HG03039 (cell line): Measurements from ENCODE around the gene RNASEH2B.

Experiments
- ATAC-seq: cut with Tn5 transposase; IDR thresholded peaks from one replicate; pipeline ENCODE4 v1.9.1; 2021; ENCODE audit warnings: mild to moderate bottlenecking, moderate library complexity; ENCODE audit not compliant: unreplicated experiment

The RNASEH2B gene, protein sequence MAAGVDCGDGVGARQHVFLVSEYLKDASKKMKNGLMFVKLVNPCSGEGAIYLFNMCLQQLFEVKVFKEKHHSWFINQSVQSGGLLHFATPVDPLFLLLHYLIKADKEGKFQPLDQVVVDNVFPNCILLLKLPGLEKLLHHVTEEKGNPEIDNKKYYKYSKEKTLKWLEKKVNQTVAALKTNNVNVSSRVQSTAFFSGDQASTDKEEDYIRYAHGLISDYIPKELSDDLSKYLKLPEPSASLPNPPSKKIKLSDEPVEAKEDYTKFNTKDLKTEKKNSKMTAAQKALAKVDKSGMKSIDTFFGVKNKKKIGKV

DNA sequence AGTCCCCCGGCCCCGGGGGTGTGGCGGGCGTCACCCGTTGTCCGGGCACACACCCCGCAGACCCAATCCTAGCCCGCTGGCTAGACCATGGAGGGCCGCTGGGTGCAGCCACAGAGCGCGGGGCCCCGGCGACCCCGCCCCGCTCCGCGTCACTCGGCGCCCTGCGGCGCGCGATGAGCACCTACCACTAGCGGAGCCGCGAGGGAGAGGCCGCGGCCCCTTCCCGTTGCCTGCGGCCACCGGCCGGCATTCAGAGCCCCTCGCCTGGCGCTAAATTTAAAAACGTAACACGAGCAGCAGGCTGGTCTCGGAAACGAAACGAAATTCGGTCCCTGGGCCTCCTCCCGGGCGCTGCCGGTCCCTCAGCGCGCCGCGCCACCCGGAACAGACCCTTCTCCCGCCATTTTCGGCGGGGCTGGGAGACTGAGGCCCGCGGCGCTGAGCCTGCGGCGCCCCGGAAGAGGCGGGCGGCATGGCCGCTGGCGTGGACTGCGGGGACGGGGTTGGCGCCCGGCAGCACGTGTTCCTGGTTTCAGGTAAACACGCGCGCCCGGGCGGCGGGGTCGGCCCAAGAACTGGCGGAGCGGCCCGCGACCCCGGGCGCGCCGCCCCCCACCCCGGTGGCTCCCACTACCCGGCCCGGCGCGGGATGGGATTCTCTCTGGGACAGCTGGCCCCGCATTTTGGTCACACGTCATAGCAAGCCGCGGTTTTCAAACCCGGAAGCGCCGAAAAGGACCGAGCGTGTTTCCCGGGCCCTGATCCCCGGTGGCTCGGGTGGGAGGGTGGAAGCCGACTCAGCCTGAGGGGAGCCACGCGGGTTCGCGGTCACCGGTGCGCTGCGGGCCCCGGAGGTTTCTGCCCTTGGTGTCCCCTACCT lies at the start of gene RNASEH2B:
RNASEH2B (plus strand) TSS at position 187 of the 880 bp plus-strand sequence; CDS start at position 473, 286 bp downstream.
- peak; percentile 54 for ATAC-seq

DNA sequence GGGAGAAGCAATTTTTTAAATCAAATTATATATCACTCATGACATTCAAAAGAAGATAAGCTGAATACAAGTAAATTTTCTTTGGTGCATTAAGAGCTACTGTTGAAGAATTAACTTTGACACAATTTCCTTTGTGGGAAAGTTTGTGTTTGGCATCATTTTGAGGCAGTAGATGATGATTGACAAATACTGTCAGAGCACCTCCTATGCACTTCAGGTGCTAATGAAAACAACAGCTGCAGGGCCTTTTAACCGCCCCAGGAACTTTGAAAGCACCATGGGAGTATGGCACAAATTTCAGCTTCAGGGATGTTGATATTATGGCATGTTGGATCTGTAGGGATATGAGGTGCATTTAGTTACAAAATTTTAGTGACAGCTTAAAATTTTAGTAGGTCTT lies 45.1 kb upstream of the RNASEH2B start:
- no peak for ATAC-seq

GRCh38 chr13:50866817-50867636 lies 42.6 kb upstream of the RNASEH2B start:
- no peak for ATAC-seq

- no peak for ATAC-seq
Observed at GRCh38 chr13:50867637-50867945, 42.0 kb upstream of the RNASEH2B start.

DNA sequence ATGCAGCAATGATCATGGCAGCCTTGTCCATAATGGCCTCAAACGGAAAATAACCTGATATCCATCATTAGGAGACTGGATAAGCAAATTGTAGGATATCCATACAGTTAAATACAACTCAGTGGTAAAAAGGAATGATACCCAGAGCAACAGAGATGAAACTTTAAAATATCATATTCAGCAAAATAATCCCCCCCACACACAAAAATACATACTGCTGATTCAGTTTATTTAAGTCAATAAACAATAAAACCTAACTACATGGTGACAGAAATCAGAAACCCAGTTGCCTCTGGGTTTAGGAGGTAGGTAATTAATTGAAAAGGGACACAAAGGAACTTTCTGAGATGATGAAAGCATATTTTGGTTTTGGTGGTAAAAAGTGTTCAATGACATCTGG lies 38.2 kb upstream of the RNASEH2B start:
- ATAC-seq: no peak

- no peak for ATAC-seq
Observed at GRCh38 chr13:50873467-50873866, 36.1 kb upstream of the RNASEH2B start.

DNA sequence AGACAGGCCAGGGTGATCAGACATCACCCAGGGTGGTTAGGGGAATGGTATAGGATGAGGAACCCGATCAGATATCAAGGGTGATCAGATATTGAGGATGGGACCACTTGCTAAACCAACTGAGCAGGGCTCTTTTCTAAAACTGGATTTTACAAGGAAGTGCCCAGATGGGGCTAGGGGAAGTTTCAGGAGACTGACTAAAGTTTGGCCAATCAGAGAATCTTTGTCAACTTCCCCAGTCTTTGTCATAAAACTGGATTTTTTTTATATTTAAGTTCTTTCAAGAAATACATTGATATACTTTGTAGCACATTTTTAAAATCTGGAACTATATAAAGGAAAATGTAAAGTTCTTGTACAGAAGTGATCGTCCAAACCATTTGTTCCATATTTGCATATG lies 35.6 kb upstream of the RNASEH2B start:
- no peak for ATAC-seq

DNA sequence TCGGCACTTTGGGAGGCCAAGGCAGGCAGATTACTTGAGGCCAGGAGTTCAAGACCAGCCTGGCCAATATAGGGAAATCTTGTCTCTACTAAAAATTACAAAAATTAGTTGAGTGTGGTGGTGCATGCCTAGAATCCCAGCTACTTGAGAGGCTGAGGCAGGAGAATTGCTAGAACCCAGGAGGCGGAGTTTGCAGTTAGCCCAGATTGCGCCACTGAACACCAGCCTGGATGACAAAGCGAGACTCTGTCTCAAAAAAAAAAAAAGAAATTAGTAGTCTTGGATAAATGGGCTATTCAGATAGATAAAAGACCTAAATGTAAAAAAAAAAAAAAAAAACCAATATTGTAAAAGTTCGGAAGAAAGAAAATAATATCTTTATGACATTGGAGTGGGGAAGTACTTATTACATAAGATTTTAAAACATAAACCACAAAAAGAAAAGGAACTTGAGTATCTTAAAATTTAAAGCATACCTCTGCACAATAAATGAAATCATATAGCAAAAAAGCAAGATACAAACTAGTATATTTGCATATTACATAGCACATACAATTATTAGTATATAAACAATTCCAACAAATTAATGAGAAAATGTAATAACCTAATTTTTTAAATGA lies 26.7 kb upstream of the RNASEH2B start:
- no peak for ATAC-seq

- ATAC-seq: no peak
Observed at GRCh38 chr13:50883728-50884127, 25.9 kb upstream of the RNASEH2B start.

GRCh38 chr13:50884265-50884664 lies 25.3 kb upstream of the RNASEH2B start:
- ATAC-seq: no peak

DNA sequence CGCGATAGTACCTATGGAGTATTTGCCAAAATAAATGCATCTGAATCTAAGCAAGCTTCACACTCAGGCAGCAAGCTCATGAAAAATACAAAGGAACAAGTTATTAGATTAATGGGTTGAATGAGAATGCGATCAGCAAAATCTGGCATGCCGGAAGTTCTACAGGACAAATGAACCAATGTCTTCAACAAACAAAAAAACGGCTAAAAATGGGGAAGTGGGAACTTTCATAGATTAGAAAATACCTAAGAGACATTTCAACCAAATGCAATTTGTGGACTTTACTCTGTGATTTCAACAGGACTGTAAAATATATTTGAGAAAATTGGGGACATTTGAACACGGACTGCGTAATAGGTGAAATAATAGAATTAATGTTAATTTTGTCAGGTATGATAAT lies 22.4 kb upstream of the RNASEH2B start:
- ATAC-seq: no peak

GRCh38 chr13:50888362-50888761 lies 21.2 kb upstream of the RNASEH2B start:
- ATAC-seq: no peak

DNA sequence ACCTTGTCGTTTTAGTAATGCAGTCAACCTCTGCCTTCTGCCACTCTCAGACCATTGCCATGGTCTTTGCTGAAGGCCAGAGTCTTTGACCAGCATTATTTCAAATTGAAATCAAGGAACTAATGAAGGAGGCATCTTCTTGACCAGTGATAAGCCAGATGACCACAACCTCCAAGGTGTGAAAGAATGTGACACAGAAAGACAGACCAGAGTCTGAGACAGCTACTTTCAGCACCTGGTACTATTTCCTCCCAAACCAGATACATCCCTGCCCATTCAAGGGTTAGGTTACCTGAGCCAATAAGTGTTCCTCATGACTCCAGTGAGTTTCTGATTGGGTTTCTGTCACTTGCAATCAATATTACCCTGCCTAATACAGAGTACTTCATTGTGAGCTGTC lies 20.3 kb upstream of the RNASEH2B start:
- ATAC-seq: no peak

- no peak for ATAC-seq
Observed at GRCh38 chr13:50891206-50891605, 18.4 kb upstream of the RNASEH2B start.

DNA sequence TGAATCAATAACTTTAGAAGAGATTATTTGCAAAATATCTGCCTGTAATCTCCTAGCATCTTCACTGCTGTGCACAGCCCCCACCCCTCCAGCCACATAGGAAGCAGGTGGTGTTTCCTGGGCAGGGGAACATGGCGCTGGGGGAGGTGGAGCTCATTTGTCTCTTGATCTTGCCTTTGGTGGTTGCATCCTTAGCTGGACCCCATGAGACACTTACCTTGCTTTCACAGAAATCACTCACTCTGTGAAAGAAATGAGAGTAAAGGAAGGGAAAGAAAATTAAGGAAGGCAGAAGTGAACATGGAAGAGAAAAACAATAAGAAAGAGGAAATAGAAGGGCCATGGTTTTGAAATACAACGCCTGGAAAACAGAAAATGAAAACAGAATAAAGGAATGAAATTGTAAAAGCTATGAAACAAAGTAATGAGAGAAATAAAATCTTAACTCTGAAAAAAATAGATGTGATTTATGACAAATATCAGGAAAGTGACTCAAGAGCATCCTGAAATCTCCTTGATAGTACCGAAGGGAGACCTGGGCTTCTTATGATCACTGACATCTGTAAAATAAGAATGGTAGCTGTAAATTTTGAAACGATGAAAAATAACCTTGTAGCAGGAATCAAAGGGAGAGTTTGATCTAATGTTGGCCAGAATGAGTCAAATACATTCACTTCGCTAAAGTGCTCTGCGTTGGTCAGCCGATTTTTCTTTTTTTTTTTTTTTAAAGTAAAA lies 17.2 kb upstream of the RNASEH2B start:
- no peak for ATAC-seq

- ATAC-seq: peak; percentile 73
Observed at GRCh38 chr13:50893211-50893852, 16.3 kb upstream of the RNASEH2B start.

GRCh38 chr13:50894012-50894411 lies 15.6 kb upstream of the RNASEH2B start:
- no peak for ATAC-seq

- no peak for ATAC-seq
Observed at GRCh38 chr13:50894504-50894903, 15.1 kb upstream of the RNASEH2B start.

DNA sequence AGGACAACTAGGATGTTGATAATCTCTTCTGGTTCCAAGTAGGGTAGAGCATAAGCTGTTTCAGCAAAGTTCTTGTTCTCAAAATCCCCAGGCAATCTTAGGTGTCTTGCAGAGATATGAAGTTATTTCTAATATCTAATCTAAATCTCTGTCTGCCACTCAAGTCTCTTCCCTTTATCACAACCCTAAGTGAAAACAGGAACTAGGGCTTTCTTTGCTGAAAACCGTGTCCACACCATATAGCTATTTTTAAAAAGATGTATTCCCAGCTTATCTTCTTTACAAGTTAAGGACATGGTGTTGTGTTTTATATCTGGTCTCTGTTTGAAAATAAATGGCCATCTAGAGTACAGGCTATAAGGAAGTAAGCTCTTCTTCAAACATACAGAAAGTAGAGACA lies 11.3 kb upstream of the RNASEH2B start:
- no peak for ATAC-seq

- no peak for ATAC-seq
Observed at GRCh38 chr13:50901701-50902100, 7.9 kb upstream of the RNASEH2B start.
